22Rv1 (cell line): ENCODE data around the gene COL5A1.

Experiments
- ZFX ChIP-seq: fragments of 450-650 bp; IDR thresholded peaks from 2 replicates; pipeline ENCODE4 v1.6.1; 2017; ENCODE audit warnings: antibody characterized with exemption, borderline replicate concordance
- TF ChIP-seq, protein P1 (sequence below): fragments of 450-650 bp; IDR thresholded peaks from 2 replicates; pipeline ENCODE4 v1.5.1; 2017; ENCODE audit warnings: mild to moderate bottlenecking

DNA sequence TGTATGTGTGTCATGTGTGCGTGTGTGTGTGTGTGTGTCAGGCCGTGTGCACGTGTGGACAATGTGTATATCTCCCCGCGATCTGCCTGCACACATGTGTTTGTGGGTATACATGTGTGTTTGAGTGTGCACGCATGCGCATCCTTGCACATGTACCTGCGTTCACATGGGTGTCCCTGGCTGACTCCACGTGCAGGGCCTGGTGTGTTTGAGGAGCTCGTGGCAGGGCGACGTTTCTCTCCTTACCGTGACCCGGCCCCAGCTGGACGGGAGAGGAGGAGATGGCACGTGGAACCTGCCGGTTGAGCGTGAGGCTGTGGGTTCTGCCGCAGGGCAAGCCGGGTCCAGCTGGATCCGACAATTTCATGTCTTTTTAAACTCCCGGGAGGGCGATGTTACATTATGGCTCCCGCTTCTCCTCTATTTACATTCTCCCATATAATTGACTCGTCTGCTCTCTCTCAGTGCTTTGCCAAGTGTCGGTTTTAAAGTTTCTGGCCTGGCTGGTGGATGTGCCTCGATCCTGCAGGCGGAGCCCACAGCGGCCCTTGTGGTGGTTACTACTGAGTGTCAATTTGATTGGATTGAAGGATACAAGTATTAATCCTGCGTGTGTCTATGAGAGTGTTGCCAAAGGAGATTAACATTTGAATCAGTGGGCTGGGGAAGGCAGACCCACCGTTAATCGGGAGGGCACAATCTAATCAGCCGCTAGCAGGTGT lies 5.9 kb downstream of the COL5A1 start:
- TF ChIP-seq, protein P1, sequence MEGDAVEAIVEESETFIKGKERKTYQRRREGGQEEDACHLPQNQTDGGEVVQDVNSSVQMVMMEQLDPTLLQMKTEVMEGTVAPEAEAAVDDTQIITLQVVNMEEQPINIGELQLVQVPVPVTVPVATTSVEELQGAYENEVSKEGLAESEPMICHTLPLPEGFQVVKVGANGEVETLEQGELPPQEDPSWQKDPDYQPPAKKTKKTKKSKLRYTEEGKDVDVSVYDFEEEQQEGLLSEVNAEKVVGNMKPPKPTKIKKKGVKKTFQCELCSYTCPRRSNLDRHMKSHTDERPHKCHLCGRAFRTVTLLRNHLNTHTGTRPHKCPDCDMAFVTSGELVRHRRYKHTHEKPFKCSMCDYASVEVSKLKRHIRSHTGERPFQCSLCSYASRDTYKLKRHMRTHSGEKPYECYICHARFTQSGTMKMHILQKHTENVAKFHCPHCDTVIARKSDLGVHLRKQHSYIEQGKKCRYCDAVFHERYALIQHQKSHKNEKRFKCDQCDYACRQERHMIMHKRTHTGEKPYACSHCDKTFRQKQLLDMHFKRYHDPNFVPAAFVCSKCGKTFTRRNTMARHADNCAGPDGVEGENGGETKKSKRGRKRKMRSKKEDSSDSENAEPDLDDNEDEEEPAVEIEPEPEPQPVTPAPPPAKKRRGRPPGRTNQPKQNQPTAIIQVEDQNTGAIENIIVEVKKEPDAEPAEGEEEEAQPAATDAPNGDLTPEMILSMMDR, result no peak
- no peak for TF ChIP-seq ZFX
